Measurements from ENCODE around the gene SLC38A10. TPM values are rescaled to one million over a fixed set of nuclear protein-coding genes. Genes with fewer than 3 reads are reported as not detected.

SLC38A10 gene
- total RNA-seq, 3 donors from 2014 or later (not counting 1 experiment from before 2014, with no cell fraction given), result 72.2 to 104 (median 90.5) TPM

DNA sequence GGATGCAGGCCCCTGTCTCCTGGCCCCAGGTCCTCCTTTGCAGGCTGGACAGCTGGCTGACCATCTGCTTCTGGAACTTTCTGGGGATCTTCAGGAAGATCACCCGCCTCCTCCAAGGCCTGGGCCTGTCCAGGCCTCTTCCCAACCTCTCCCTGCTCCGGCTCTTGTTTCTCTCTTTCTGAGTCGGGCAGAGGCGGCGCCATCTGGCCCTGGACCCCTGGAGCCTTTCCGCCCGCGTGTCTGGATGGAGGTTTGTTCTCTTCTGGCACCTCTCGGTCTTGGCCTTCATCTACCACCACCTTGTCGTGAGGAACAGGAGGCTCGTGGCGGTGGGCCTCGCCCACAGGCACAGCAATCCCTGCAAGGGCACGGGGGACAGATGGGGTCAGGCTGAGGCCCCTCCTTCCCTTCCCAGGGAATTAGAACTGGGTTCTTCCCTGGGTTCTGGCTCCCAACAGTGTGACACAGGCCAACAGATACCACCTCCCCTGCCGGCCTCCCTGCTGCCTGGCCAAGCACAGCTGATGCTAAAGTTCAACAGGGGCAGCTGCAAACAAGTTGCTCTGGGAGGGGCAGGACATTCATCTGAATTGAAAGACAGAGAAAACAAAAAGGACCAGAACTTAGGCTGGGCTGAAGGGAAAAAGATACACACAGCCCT lies 42.7 kb downstream of the SLC38A10 start:
- ATAC-seq, result no peak
- intact Hi-C loops (cut with micrococcal nuclease), result no loop called here
- H3K9me3 ChIP-seq (ENCODE audit: control insufficient read depth, insufficient read depth, low read length), result no peaks in the 10 kb centered on the region
- no peak overlapping the region for H3K4me3 ChIP-seq (ENCODE audit: low read length)
- no peaks in the 10 kb centered on the region for H3K27me3 Mint-ChIP-seq (ENCODE audit: low read depth in 2 of 2)
- no peaks in the 10 kb centered on the region for H3K27me3 ChIP-seq (ENCODE audit: control insufficient read depth, insufficient read depth, low read length)
- H3K27ac Mint-ChIP-seq, result peak overlapping the region; percentile 70 to 81
- no peak for DNase-seq
- peaks cover 21% of the 10 kb centered on the region for H3K4me1 ChIP-seq (ENCODE audit: control insufficient read depth, insufficient read depth, low read length)
- no peaks in the 10 kb centered on the region for H3K36me3 Mint-ChIP-seq
- H3K4me1 Mint-ChIP-seq, result peaks cover 25 to 28% of the 10 kb centered on the region in 2 donors
- peak overlapping the region; percentile 35 for H3K27ac ChIP-seq (ENCODE audit: low read length)
- no peaks in the 10 kb centered on the region for H3K9me3 Mint-ChIP-seq
- TF ChIP-seq, protein P1, sequence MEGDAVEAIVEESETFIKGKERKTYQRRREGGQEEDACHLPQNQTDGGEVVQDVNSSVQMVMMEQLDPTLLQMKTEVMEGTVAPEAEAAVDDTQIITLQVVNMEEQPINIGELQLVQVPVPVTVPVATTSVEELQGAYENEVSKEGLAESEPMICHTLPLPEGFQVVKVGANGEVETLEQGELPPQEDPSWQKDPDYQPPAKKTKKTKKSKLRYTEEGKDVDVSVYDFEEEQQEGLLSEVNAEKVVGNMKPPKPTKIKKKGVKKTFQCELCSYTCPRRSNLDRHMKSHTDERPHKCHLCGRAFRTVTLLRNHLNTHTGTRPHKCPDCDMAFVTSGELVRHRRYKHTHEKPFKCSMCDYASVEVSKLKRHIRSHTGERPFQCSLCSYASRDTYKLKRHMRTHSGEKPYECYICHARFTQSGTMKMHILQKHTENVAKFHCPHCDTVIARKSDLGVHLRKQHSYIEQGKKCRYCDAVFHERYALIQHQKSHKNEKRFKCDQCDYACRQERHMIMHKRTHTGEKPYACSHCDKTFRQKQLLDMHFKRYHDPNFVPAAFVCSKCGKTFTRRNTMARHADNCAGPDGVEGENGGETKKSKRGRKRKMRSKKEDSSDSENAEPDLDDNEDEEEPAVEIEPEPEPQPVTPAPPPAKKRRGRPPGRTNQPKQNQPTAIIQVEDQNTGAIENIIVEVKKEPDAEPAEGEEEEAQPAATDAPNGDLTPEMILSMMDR (IDR thresholded peaks at IDR 0.05), result no peak
- H3K4me3 Mint-ChIP-seq, result peak overlapping the region; percentile 61
- H3K36me3 ChIP-seq (ENCODE audit: control insufficient read depth, insufficient read depth, low read length), result peaks cover 37% of the 10 kb centered on the region
- WGBS (ENCODE audit: insufficient coverage), result 93% methylated on average over 15 of the region's 15 CpGs

DNA sequence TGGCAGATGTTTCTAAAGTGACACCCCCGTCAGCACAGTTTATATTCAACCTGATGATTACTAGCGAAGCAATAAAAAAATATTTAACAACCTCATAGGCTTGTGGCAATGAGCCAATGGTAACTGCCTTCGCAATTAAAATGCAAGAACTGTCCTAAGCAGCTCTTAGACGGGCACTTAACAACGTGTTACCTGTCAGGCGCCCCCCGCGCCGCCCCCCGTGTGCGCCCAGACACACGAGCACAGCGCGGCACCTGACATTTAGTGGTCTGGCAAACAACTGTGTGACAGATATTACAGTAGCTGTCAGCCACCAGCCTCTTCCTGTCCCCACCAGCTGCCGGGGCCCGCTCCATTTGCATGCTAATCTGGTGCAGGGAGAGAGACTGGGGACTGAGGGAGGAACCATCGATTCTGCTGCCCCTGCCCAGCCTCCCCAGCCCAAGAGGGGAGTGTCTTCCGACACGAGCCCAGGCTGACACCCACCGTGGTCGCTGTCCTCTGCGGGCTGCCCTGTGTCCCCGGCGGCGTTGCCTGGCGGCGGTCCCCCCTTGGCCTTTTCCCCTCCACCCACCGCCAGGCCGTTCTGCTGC lies 43.3 kb downstream of the SLC38A10 start:
- 56% methylated on average over 28 of the region's 29 CpGs for WGBS (ENCODE audit: insufficient coverage)
- TF ChIP-seq, protein P1 (IDR thresholded peaks at IDR 0.05), result no peak
- no peaks in the 10 kb centered on the region for H3K9me3 ChIP-seq (ENCODE audit: control insufficient read depth, insufficient read depth, low read length)
- H3K36me3 ChIP-seq (ENCODE audit: control insufficient read depth, insufficient read depth, low read length), result peaks cover 35% of the 10 kb centered on the region
- H3K4me3 ChIP-seq (ENCODE audit: low read length), result no peak overlapping the region
- H3K4me1 Mint-ChIP-seq, result peaks cover 25 to 28% of the 10 kb centered on the region in 2 donors
- H3K27ac ChIP-seq (ENCODE audit: low read length), result peak overlapping the region; percentile 35
- H3K9me3 Mint-ChIP-seq, result no peaks in the 10 kb centered on the region
- ATAC-seq, result peak; percentile 60 to 82 (median 64)
- peak overlapping the region; percentile 52 for H3K4me3 Mint-ChIP-seq
- H3K4me1 ChIP-seq (ENCODE audit: control insufficient read depth, insufficient read depth, low read length), result peaks cover 21% of the 10 kb centered on the region
- H3K27me3 ChIP-seq (ENCODE audit: control insufficient read depth, insufficient read depth, low read length), result no peaks in the 10 kb centered on the region
- no peaks in the 10 kb centered on the region for H3K36me3 Mint-ChIP-seq
- H3K27ac Mint-ChIP-seq, result peak overlapping the region; percentile 70 to 81
- no peak for DNase-seq
- no peaks in the 10 kb centered on the region for H3K27me3 Mint-ChIP-seq (ENCODE audit: low read depth in 2 of 2)
- intact Hi-C loops (cut with micrococcal nuclease), result no loop called here

DNA sequence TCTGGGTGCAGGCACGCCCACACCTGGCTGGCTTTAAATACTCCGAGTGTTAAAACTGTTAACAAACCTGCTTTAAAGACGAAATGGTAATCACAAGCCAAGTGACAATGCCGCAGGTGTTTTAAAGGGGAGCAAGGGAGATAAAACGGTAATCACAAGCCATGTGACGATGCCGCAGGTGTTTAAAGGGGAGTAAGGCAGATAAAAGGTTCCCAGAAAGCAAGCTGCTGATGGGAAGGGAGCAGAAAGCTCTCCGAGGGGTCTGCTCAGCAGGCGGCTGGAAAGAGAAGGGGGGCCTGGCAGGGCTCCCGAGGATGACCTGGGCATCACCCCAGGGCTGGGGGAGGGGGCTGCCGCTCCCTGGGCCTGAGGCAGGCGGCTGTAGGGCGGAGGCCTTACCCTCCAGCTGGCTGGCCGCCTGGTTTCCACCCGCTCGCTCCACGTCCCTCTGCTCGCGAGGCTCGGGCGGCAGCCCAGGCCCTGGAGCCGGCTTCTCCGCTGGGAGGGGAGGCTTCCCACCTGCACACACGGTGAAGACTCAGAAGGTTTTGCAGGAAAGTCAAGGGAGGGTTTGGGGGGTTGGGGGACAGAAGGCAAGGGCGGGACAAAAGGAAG lies 43.9 kb downstream of the SLC38A10 start:
- intact Hi-C loops (cut with micrococcal nuclease), result no loop called here
- Mint-ChIP-seq H3K4me1 (peaks cover 25 to 28% of the 10 kb centered on the region in 2 donors), H3K9me3 (no peaks in the 10 kb centered on the region), H3K36me3 (no peaks in the 10 kb centered on the region), H3K27ac (peak overlapping the region; percentile 70 to 81), H3K27me3 (ENCODE audit: low read depth in 2 of 2) (no peaks in the 10 kb centered on the region), H3K4me3 (peak overlapping the region; percentile 52)
- Histone ChIP-seq H3K36me3 (ENCODE audit: control insufficient read depth, insufficient read depth, low read length) (peaks cover 35% of the 10 kb centered on the region), H3K27ac (ENCODE audit: low read length) (no peak overlapping the region), H3K4me3 (ENCODE audit: low read length) (no peak overlapping the region), H3K9me3 (ENCODE audit: control insufficient read depth, insufficient read depth, low read length) (no peaks in the 10 kb centered on the region), H3K4me1 (ENCODE audit: control insufficient read depth, insufficient read depth, low read length) (peaks cover 21% of the 10 kb centered on the region), H3K27me3 (ENCODE audit: control insufficient read depth, insufficient read depth, low read length) (no peaks in the 10 kb centered on the region)
- no peak for ATAC-seq
- TF ChIP-seq, protein P1 (IDR thresholded peaks at IDR 0.05), result no peak
- DNase-seq, result no peak
- WGBS (ENCODE audit: insufficient coverage), result 84% methylated on average over 25 of the region's 25 CpGs

Data from natural killer cell (primary cell).